Sigmoid colon (tissue), 4 donors: ENCODE data around the gene STK17A.

Experiments used
- POLR2AphosphoS5 ChIP-seq, 4 donors: sonication (generic); formaldehyde crosslinking; IDR thresholded peaks; one replicate each; pipeline ENCODE4 v1.6.1; 2017; ENCODE audit warnings: antibody characterized with exemption in 4 of 4
- TF ChIP-seq, protein P1 (sequence below), 4 experiments: fragments of 450-650 bp in 3 of 4; fragments of 200-600 bp in 1 of 4; IDR thresholded peaks; one replicate each; pipeline ENCODE4 v1.5.1; 2016 to 2019; ENCODE audit warnings: antibody characterized with exemption in 4 of 4, mild to moderate bottlenecking in 3 of 4, moderate library complexity in 2 of 4

DNA sequence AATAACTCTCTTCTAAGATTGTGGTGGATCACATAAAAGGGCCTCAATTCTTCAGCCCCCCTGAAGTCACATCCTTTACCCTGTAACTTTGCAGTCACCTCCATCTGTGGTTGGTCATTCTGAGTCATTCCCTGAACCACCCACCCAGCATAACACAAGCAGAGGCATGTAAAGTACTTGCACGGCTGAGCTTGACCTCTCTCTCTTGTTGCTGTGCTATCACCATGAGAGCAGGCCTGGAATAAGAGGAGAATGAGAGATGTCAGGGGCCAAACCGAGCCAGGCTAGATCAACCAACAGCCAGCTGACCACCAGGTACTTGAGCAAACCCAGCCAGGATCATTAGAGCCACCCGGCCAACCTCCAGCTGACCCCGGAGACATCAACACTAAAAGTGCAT is 13.5 kb upstream of the STK17A start:
- no peak for TF ChIP-seq POLR2AphosphoS5 (IDR thresholded peaks at IDR 0.05)
- TF ChIP-seq, protein P1, sequence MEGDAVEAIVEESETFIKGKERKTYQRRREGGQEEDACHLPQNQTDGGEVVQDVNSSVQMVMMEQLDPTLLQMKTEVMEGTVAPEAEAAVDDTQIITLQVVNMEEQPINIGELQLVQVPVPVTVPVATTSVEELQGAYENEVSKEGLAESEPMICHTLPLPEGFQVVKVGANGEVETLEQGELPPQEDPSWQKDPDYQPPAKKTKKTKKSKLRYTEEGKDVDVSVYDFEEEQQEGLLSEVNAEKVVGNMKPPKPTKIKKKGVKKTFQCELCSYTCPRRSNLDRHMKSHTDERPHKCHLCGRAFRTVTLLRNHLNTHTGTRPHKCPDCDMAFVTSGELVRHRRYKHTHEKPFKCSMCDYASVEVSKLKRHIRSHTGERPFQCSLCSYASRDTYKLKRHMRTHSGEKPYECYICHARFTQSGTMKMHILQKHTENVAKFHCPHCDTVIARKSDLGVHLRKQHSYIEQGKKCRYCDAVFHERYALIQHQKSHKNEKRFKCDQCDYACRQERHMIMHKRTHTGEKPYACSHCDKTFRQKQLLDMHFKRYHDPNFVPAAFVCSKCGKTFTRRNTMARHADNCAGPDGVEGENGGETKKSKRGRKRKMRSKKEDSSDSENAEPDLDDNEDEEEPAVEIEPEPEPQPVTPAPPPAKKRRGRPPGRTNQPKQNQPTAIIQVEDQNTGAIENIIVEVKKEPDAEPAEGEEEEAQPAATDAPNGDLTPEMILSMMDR (IDR thresholded peaks at IDR 0.05) = no peak
